ENCODE results near the gene LMAN1L. TPM values are rescaled to one million over a fixed set of nuclear protein-coding genes. Genes with fewer than 3 reads are reported as not detected.
A peak's percentile ranks its signal among the peaks of the same experiment; 100 is the strongest.

The LMAN1L gene
- total RNA-seq (under 1 TPM in 1 of 2 donors, not detected in 1; 0.31 TPM), polyA plus RNA-seq (under 1 TPM in 1 of 2 donors, not detected in 1; 0.11 TPM)
- long read RNA-seq, donor 1, result 0 reads
- long read RNA-seq, donor 2, result 0 reads
- long read RNA-seq, donor 3, result 0 reads
- long read RNA-seq, donor 4, result 0 reads
- long read RNA-seq, donor 5, result 0 reads

- WGBS, 2 donors, result 73 to 87% methylated on average over 12 of the region's 12 CpGs
- peak; percentile 38 to 65 (median 48) for DNase-seq
- Histone ChIP-seq H3K9me3 (ENCODE audit: control insufficient read depth in 4 of 4, insufficient read depth in 3 of 4, low read length in 3 of 4) (no peaks in the 10 kb centered on the region), H3K27me3 (ENCODE audit: control insufficient read depth in 3 of 3, insufficient read depth in 3 of 3, low read length in 2 of 3) (no peaks in the 10 kb centered on the region), H3K4me1 (ENCODE audit: control insufficient read depth in 5 of 5, insufficient read depth in 5 of 5, low read length in 5 of 5) (peaks cover 0 to 14% (median 0%) of the 10 kb centered on the region in 5 donors), H3K36me3 (ENCODE audit: control insufficient read depth in 4 of 4, insufficient read depth in 4 of 4, low read length in 4 of 4) (no peaks in the 10 kb centered on the region), H3K9ac (ENCODE audit: insufficient read depth in 1 of 2, low read length in 2 of 2) (no peak within 1 kb of the TSS), H3K27ac (ENCODE audit: low read depth in 1 of 2, low read length in 1 of 2) (no peak within 1 kb of the TSS), H3K4me3 (no peak within 1 kb of the TSS)
- no peak for TF ChIP-seq CTCF (IDR thresholded peaks at IDR 0.05; ENCODE audit: control extremely low read depth, extremely low read depth)
- ATAC-seq (ENCODE audit: insufficient read depth, low FRiP score), result no peak
Measured at GRCh38 chr15:74812533-74812932, at the start of gene LMAN1L. Gene LMAN1L, plus strand, starts transcription at chr15:74812835. Its CDS starts 20 bp downstream, at chr15:74812855.

- Histone ChIP-seq H3K9me3 (ENCODE audit: control insufficient read depth in 4 of 4, insufficient read depth in 3 of 4, low read length in 3 of 4) (no peaks in the 10 kb centered on the region), H3K4me1 (ENCODE audit: control insufficient read depth in 5 of 5, insufficient read depth in 5 of 5, low read length in 5 of 5) (peaks cover 0 to 11% (median 0%) of the 10 kb centered on the region in 5 donors), H3K36me3 (ENCODE audit: control insufficient read depth in 4 of 4, insufficient read depth in 4 of 4, low read length in 4 of 4) (no peaks in the 10 kb centered on the region), H3K4me3 (no peak overlapping the region), H3K27ac (ENCODE audit: low read depth in 1 of 2, low read length in 1 of 2) (peak overlapping the region in 1 of 2 donors; percentile 82), H3K9ac (ENCODE audit: insufficient read depth in 1 of 2, low read length in 2 of 2) (no peak overlapping the region), H3K27me3 (ENCODE audit: control insufficient read depth in 3 of 3, insufficient read depth in 3 of 3, low read length in 2 of 3) (no peaks in the 10 kb centered on the region)
- ATAC-seq (ENCODE audit: insufficient read depth, low FRiP score), result no peak
- no peak for DNase-seq
- no peak for TF ChIP-seq CTCF (IDR thresholded peaks at IDR 0.05; ENCODE audit: control extremely low read depth, extremely low read depth)
- 74 to 91% methylated on average over 15 of the region's 15 CpGs for WGBS, 2 donors
Measured at GRCh38 chr15:74763416-74763815, 49.2 kb upstream of the LMAN1L start.

GRCh38 chr15:74767167-74768098, 45.2 kb upstream of the LMAN1L start:
- peak overlapping the region in 1 of 2 donors; percentile 3 for H3K27ac ChIP-seq (ENCODE audit: low read depth in 1 of 2, low read length in 1 of 2)
- no peak overlapping the region for H3K9ac ChIP-seq (ENCODE audit: insufficient read depth in 1 of 2, low read length in 2 of 2)
- peaks cover 0 to 11% (median 0%) of the 10 kb centered on the region in 5 donors for H3K4me1 ChIP-seq (ENCODE audit: control insufficient read depth in 5 of 5, insufficient read depth in 5 of 5, low read length in 5 of 5)
- no peaks in the 10 kb centered on the region for H3K36me3 ChIP-seq (ENCODE audit: control insufficient read depth in 4 of 4, insufficient read depth in 4 of 4, low read length in 4 of 4)
- no peak overlapping the region for H3K4me3 ChIP-seq
- WGBS, 2 donors, result 82 to 87% methylated on average over 14 of the region's 14 CpGs
- no peak for DNase-seq
- TF ChIP-seq CTCF (IDR thresholded peaks at IDR 0.05; ENCODE audit: control extremely low read depth, extremely low read depth), result no peak
- H3K9me3 ChIP-seq (ENCODE audit: control insufficient read depth in 4 of 4, insufficient read depth in 3 of 4, low read length in 3 of 4), result no peaks in the 10 kb centered on the region
- H3K27me3 ChIP-seq (ENCODE audit: control insufficient read depth in 3 of 3, insufficient read depth in 3 of 3, low read length in 2 of 3), result no peaks in the 10 kb centered on the region
- ATAC-seq (ENCODE audit: insufficient read depth, low FRiP score), result no peak

Data from lung (tissue), 16 donors.